Effector memory CD8-positive, alpha-beta T cell (primary cell): ENCODE data around the gene SLC30A10.
A peak's percentile ranks its signal among the peaks of the same experiment; 100 is the strongest.
"Not testable (repeated sequence)": the region's sequence is repeated elsewhere in the genome, so short reads cannot be mapped to it uniquely, and the experiment has no call there.

Experiments used
- ATAC-seq: fragments of 150-1000 bp; cut with Tn5 transposase; replicated peaks from 2 replicates; pipeline ENCODE4 v1.10.0; 2021; ENCODE audit warnings: mild to moderate bottlenecking, moderate library complexity
- DNase-seq, 3 experiments: peaks; one replicate each; pipeline ENCODE4 v3.0.0; 2021
- H3K27ac Mint-ChIP-seq, 2 donors: one replicate each; pipeline ENCODE4 v1.8.0; 2022; ENCODE audit warnings: mild to moderate bottlenecking in 2 of 2, mixed read lengths in 2 of 2, moderate library complexity in 2 of 2
- H3K27me3 Mint-ChIP-seq, 2 donors: one replicate each; pipeline ENCODE4 v1.8.0; 2022; ENCODE audit warnings: mixed read lengths in 2 of 2
- H3K36me3 Mint-ChIP-seq: one replicate; pipeline ENCODE4 v1.8.0; 2022; ENCODE audit warnings: mild to moderate bottlenecking, moderate library complexity, mixed read lengths; ENCODE audit not compliant: insufficient read depth
- H3K4me1 Mint-ChIP-seq, 2 donors: one replicate each; pipeline ENCODE4 v1.8.0; 2022; ENCODE audit warnings: low read depth in 2 of 2, mixed read lengths in 2 of 2
- H3K4me3 Mint-ChIP-seq, 2 donors: one replicate each; pipeline ENCODE4 v1.8.0; 2022; ENCODE audit warnings: mild to moderate bottlenecking in 2 of 2, mixed read lengths in 2 of 2, moderate library complexity in 2 of 2
- H3K9me3 Mint-ChIP-seq, 2 donors: one replicate each; pipeline ENCODE4 v1.8.0; 2022; ENCODE audit warnings: mixed read lengths in 2 of 2
- total RNA-seq, 9 experiments: gene quantifications; one replicate each; lab custom pipeline; 2026; lab: John Stamatoyannopoulos, UW

SLC30A10 gene
- total RNA-seq = 0 to 0.42 (median 0) reads per million in 9 experiments

- DNase-seq = no peak
- peak within 1 kb of the TSS; percentile 70 to 76 for H3K4me3 Mint-ChIP-seq
- H3K27ac Mint-ChIP-seq = no peak within 1 kb of the TSS
- no peaks in the 10 kb centered on the region for H3K9me3 Mint-ChIP-seq
- peaks cover 7 to 12% of the 10 kb centered on the region in 2 donors for H3K4me1 Mint-ChIP-seq
- H3K27me3 Mint-ChIP-seq = peaks cover 36 to 74% of the 10 kb centered on the region in 2 donors
- ATAC-seq = no peak
- H3K36me3 Mint-ChIP-seq = no peaks in the 10 kb centered on the region
These were observed at the start of gene SLC30A10 for GRCh38 chr1:219927956-219928790. SLC30A10 (minus strand) TSS chr1:219928557; CDS start chr1:219928440, 117 bp downstream.

- no peak overlapping the region for H3K27ac Mint-ChIP-seq
- DNase-seq (no peak), ATAC-seq (no peak)
- no peaks in the 10 kb centered on the region for H3K9me3 Mint-ChIP-seq
- no peak overlapping the region for H3K4me3 Mint-ChIP-seq
- peaks cover 3% of the 10 kb centered on the region in 2 donors for H3K4me1 Mint-ChIP-seq
- peaks cover 58% of the 10 kb centered on the region for H3K36me3 Mint-ChIP-seq
- no peaks in the 10 kb centered on the region for H3K27me3 Mint-ChIP-seq
These were observed 44.9 kb upstream of the SLC30A10 start for GRCh38 chr1:219973213-219973612.

GRCh38 chr1:219967361-219967760 is 39.0 kb upstream of the SLC30A10 start:
- DNase-seq (no peak), ATAC-seq (no peak)
- peak overlapping the region in 1 of 2 donors; percentile 54 for H3K27ac Mint-ChIP-seq
- H3K4me1 Mint-ChIP-seq = no peaks in the 10 kb centered on the region
- no peaks in the 10 kb centered on the region for H3K9me3 Mint-ChIP-seq
- H3K27me3 Mint-ChIP-seq = no peaks in the 10 kb centered on the region
- H3K36me3 Mint-ChIP-seq = peaks cover 38% of the 10 kb centered on the region
- no peak overlapping the region for H3K4me3 Mint-ChIP-seq

GRCh38 chr1:219966071-219966349 is 37.7 kb upstream of the SLC30A10 start:
- H3K36me3 Mint-ChIP-seq = peaks cover 31% of the 10 kb centered on the region
- DNase-seq (no peak), ATAC-seq (no peak)
- no peaks in the 10 kb centered on the region for H3K27me3 Mint-ChIP-seq
- no peaks in the 10 kb centered on the region for H3K4me1 Mint-ChIP-seq
- H3K27ac Mint-ChIP-seq = no peak overlapping the region
- no peaks in the 10 kb centered on the region for H3K9me3 Mint-ChIP-seq
- no peak overlapping the region for H3K4me3 Mint-ChIP-seq

- peaks cover 27% of the 10 kb centered on the region for H3K36me3 Mint-ChIP-seq
- H3K4me3 Mint-ChIP-seq = no peak overlapping the region
- DNase-seq (no peak), ATAC-seq (no peak)
- no peaks in the 10 kb centered on the region for H3K4me1 Mint-ChIP-seq
- no peaks in the 10 kb centered on the region for H3K9me3 Mint-ChIP-seq
- no peak overlapping the region for H3K27ac Mint-ChIP-seq
- H3K27me3 Mint-ChIP-seq = no peaks in the 10 kb centered on the region
These were observed 37.1 kb upstream of the SLC30A10 start for GRCh38 chr1:219965285-219966070.

GRCh38 chr1:219963432-219963831 is 35.1 kb upstream of the SLC30A10 start:
- no peaks in the 10 kb centered on the region for H3K4me1 Mint-ChIP-seq
- ATAC-seq (no peak), DNase-seq (no peak)
- peak overlapping the region in 1 of 2 donors; percentile 3 for H3K27ac Mint-ChIP-seq
- peaks cover 10% of the 10 kb centered on the region for H3K36me3 Mint-ChIP-seq
- H3K9me3 Mint-ChIP-seq = no peaks in the 10 kb centered on the region
- no peak overlapping the region for H3K4me3 Mint-ChIP-seq
- no peaks in the 10 kb centered on the region for H3K27me3 Mint-ChIP-seq

GRCh38 chr1:219961684-219962083 is 33.3 kb upstream of the SLC30A10 start:
- H3K9me3 Mint-ChIP-seq = no peaks in the 10 kb centered on the region
- no peak overlapping the region for H3K4me3 Mint-ChIP-seq
- H3K27ac Mint-ChIP-seq = no peak overlapping the region
- DNase-seq (no peak), ATAC-seq (no peak)
- no peaks in the 10 kb centered on the region for H3K36me3 Mint-ChIP-seq
- no peaks in the 10 kb centered on the region for H3K27me3 Mint-ChIP-seq
- no peaks in the 10 kb centered on the region for H3K4me1 Mint-ChIP-seq

- ATAC-seq (no peak), DNase-seq (no peak)
- no peak overlapping the region for H3K4me3 Mint-ChIP-seq
- no peak overlapping the region for H3K27ac Mint-ChIP-seq
- no peaks in the 10 kb centered on the region for H3K9me3 Mint-ChIP-seq
- no peaks in the 10 kb centered on the region for H3K36me3 Mint-ChIP-seq
- H3K4me1 Mint-ChIP-seq = no peaks in the 10 kb centered on the region
- no peaks in the 10 kb centered on the region for H3K27me3 Mint-ChIP-seq
These were observed 31.3 kb upstream of the SLC30A10 start for GRCh38 chr1:219959540-219960203.

GRCh38 chr1:219958875-219959417 is 30.6 kb upstream of the SLC30A10 start:
- no peaks in the 10 kb centered on the region for H3K9me3 Mint-ChIP-seq
- H3K36me3 Mint-ChIP-seq = no peaks in the 10 kb centered on the region
- H3K27ac Mint-ChIP-seq = no peak overlapping the region
- H3K27me3 Mint-ChIP-seq = peaks cover 0 to 6% of the 10 kb centered on the region in 2 donors
- ATAC-seq = no peak
- H3K4me1 Mint-ChIP-seq = no peaks in the 10 kb centered on the region
- no peak for DNase-seq
- no peak overlapping the region for H3K4me3 Mint-ChIP-seq

GRCh38 chr1:219954736-219955421 is 26.5 kb upstream of the SLC30A10 start:
- Mint-ChIP-seq H3K4me1 (no peaks in the 10 kb centered on the region), H3K27ac (no peak overlapping the region), H3K4me3 (no peak overlapping the region), H3K36me3 (no peaks in the 10 kb centered on the region), H3K9me3 (no peaks in the 10 kb centered on the region), H3K27me3 (peaks cover 0 to 9% of the 10 kb centered on the region in 2 donors)
- DNase-seq = no peak
- no peak for ATAC-seq

GRCh38 chr1:219954052-219954451 is 25.7 kb upstream of the SLC30A10 start:
- H3K27me3 Mint-ChIP-seq = peaks cover 0 to 9% of the 10 kb centered on the region in 2 donors
- no peak overlapping the region for H3K4me3 Mint-ChIP-seq

GRCh38 chr1:219952361-219952760 is 24.0 kb upstream of the SLC30A10 start:
- Mint-ChIP-seq H3K27ac (no peak overlapping the region), H3K27me3 (peaks cover 0 to 9% of the 10 kb centered on the region in 2 donors), H3K4me1 (no peaks in the 10 kb centered on the region), H3K36me3 (no peaks in the 10 kb centered on the region), H3K9me3 (no peaks in the 10 kb centered on the region), H3K4me3 (no peak overlapping the region)
- ATAC-seq = no peak
- DNase-seq = no peak

More at GRCh38 chr1:219954052-219954451, 25.7 kb upstream of the SLC30A10 start:
- no peaks in the 10 kb centered on the region for H3K4me1 Mint-ChIP-seq
- no peak for ATAC-seq
- no peak overlapping the region for H3K27ac Mint-ChIP-seq
- no peak for DNase-seq
- no peaks in the 10 kb centered on the region for H3K9me3 Mint-ChIP-seq
- H3K36me3 Mint-ChIP-seq = no peaks in the 10 kb centered on the region

GRCh38 chr1:219949227-219949626 is 20.9 kb upstream of the SLC30A10 start:
- not testable (repeated sequence) for DNase-seq, H3K9me3 Mint-ChIP-seq, ATAC-seq, H3K4me1 Mint-ChIP-seq, H3K27ac Mint-ChIP-seq, H3K4me3 Mint-ChIP-seq, H3K36me3 Mint-ChIP-seq
- peaks cover 7 to 16% of the 10 kb centered on the region in 2 donors for H3K27me3 Mint-ChIP-seq
